Fibroblast of mammary gland (primary cell): ENCODE measurements around the gene INCENP.

Source experiments
- DNase-seq: peaks from one replicate; pipeline ENCODE4 v3.0.0-alpha.2; 2010; ENCODE audit warnings: low read depth
- H3K4me3 ChIP-seq: 2 replicates; pipeline ENCODE4 v1.5.1; 2011; ENCODE audit warnings: low read depth, mild to moderate bottlenecking, low read length, moderate library complexity; ENCODE audit not compliant: control insufficient read depth
- CTCF ChIP-seq: conservative IDR thresholded peaks from 2 replicates; pipeline ENCODE4 v1.5.1; 2011; ENCODE audit warnings: low read depth, low read length, inconsistent platforms; ENCODE audit not compliant: control insufficient read depth, insufficient read depth

INCENP gene

DNA sequence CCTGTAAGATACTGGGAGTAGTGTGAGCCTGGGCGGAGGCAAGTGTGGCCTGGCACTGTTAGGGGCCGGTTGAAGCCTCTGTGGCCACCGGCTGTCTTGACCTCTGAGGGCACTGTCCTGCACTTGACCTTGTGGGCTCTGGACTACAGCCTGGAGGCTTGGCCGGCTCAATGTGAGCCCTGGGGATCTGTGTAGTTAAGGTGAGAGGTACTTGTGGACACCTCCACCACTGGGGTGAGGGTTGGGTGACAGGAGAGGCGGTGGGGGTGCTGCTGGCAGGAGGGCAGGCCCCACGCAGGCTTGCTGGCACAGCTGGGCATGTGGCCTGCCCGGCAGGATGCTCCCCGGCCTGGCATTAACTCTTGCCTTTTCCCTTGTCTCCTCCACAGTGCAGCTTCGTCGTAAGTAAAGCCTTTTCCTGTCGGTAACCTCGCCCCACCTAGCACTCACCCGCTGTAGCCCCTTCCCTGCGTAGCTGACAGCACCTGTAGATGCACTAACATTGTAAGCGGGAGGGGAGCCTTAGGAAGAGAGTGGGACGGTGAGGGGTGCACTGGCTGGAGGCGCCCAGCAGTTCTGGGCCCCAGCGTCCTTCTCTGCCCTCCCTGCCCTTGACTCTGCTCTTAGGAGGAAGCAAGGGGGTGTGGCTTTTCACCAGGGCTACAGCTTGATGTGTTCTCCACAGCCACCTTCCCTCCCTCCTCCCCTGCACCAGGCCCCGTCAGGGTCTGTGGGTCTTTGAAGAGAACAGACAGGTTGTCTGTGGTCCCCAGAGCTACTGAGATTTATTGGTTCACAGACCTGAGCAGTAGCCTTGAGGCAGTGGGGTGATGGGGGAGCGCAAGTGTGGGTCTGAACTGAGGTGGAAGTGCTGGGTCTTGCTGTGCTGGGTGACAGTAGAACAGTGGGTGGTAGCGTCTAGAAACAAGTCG lies 17.6 kb downstream of the INCENP start:
- no peak for TF ChIP-seq CTCF
- DNase-seq = no peak
- no peak overlapping the region for H3K4me3 ChIP-seq

- no peak for DNase-seq
- H3K4me3 ChIP-seq = no peak overlapping the region
- TF ChIP-seq CTCF = no peak
Measured at GRCh38 chr11:62142043-62142375, 18.2 kb downstream of the INCENP start.

GRCh38 chr11:62142921-62143320 lies 19.1 kb downstream of the INCENP start:
- TF ChIP-seq CTCF = no peak
- no peak for DNase-seq
- no peak overlapping the region for H3K4me3 ChIP-seq

GRCh38 chr11:62143727-62144126 lies 19.9 kb downstream of the INCENP start:
- H3K4me3 ChIP-seq = no peak overlapping the region
- no peak for DNase-seq
- TF ChIP-seq CTCF = no peak

GRCh38 chr11:62144641-62145255 lies 20.9 kb downstream of the INCENP start:
- H3K4me3 ChIP-seq = no peak overlapping the region
- no peak for DNase-seq
- TF ChIP-seq CTCF = no peak

DNA sequence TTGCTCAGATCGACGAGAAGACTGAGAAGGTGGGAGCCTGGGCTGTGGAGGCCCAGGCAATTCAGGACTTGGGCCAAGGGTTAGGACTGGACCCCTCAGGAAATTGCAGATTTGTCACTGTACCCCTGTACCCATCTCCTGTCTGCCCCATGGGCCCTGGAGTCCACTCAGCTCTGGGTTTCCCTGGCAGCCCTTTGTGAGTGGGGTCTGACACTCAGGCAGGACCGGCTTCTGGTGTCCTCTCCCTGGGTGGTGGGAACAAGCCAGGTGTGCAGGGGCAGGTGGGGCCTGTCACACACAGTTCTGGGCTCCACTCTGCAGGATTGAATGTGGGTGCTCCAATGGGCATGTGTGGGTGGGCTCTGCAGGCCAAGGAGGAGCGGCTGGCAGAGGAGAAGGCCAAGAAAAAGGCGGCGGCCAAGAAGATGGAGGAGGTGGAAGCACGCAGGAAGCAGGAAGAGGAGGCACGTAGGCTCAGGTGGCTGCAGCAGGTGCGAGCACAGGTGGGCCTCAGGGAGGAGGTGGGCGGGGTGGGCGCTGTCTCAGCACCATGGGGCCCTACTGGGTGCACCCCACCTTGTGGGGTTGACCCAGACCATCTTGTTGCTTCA lies 21.6 kb downstream of the INCENP start:
- TF ChIP-seq CTCF = no peak
- no peak for DNase-seq
- H3K4me3 ChIP-seq = no peak overlapping the region
